Measurements from ENCODE around the gene FMR1NB. TPM values are rescaled to one million over a fixed set of nuclear protein-coding genes. Genes with fewer than 3 reads are reported as not detected.
A peak's percentile ranks its signal among the peaks of the same experiment; 100 is the strongest.

FMR1NB gene
- total RNA-seq, 2 donors from 2014 or later: not detected

GRCh38 chrX:148024425-148025148, 43.5 kb downstream of the FMR1NB start:
- H3K27ac Mint-ChIP-seq: no peak overlapping the region
- no peak for DNase-seq (ENCODE audit: low spot score)
- no peaks in the 10 kb centered on the region for H3K9me3 Mint-ChIP-seq
- no peak overlapping the region for H3K4me3 Mint-ChIP-seq
- peaks cover 11 to 15% of the 10 kb centered on the region in 2 donors for H3K27me3 Mint-ChIP-seq
- H3K4me1 Mint-ChIP-seq (ENCODE audit: low read depth in 2 of 2): no peaks in the 10 kb centered on the region
- no peaks in the 10 kb centered on the region for H3K36me3 Mint-ChIP-seq
- ATAC-seq: no peak

DNA sequence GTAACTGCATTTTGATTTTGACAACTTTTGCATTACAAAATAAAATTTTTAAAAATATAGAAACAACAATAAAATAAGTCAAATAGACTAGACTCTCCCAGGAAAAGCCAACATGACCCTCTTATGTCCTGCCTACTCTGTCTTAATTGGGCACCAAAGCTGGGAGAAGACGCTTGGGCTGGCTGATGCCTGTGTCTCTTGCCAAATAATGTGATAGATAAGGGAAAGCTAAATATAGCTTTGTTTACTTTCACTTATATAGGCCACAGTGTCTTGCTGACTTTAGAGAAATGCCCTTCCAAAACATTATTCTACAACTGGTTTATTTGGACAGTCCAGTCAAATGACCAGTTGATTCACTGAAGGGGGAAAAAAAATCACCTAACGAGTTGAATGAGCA, 54.2 kb downstream of the FMR1NB start:
- H3K4me3 Mint-ChIP-seq: no peak overlapping the region
- no peak overlapping the region for H3K27ac Mint-ChIP-seq
- H3K27me3 Mint-ChIP-seq: peaks cover 0 to 7% of the 10 kb centered on the region in 2 donors
- no peaks in the 10 kb centered on the region for H3K36me3 Mint-ChIP-seq
- no peak for DNase-seq (ENCODE audit: low spot score)
- H3K4me1 Mint-ChIP-seq (ENCODE audit: low read depth in 2 of 2): no peaks in the 10 kb centered on the region
- no peaks in the 10 kb centered on the region for H3K9me3 Mint-ChIP-seq
- ATAC-seq: no peak

GRCh38 chrX:148037020-148037419, 55.9 kb downstream of the FMR1NB start:
- H3K4me1 Mint-ChIP-seq (ENCODE audit: low read depth in 2 of 2): no peaks in the 10 kb centered on the region
- ATAC-seq (peak in 1 of 2 donors; percentile 32), DNase-seq (ENCODE audit: low spot score) (no peak)
- H3K36me3 Mint-ChIP-seq: no peaks in the 10 kb centered on the region
- H3K27ac Mint-ChIP-seq: no peak overlapping the region
- H3K9me3 Mint-ChIP-seq: no peaks in the 10 kb centered on the region
- peaks cover 0 to 7% of the 10 kb centered on the region in 2 donors for H3K27me3 Mint-ChIP-seq
- H3K4me3 Mint-ChIP-seq: no peak overlapping the region

- Mint-ChIP-seq H3K27me3 (peaks cover 0 to 10% of the 10 kb centered on the region in 2 donors), H3K4me1 (ENCODE audit: low read depth in 2 of 2) (no peaks in the 10 kb centered on the region), H3K27ac (no peak overlapping the region), H3K36me3 (no peaks in the 10 kb centered on the region), H3K4me3 (no peak overlapping the region), H3K9me3 (no peaks in the 10 kb centered on the region)
- no peak for DNase-seq (ENCODE audit: low spot score)
- peak; percentile 66 to 75 for ATAC-seq
Observed at GRCh38 chrX:148043271-148043855, 62.2 kb downstream of the FMR1NB start.

DNA sequence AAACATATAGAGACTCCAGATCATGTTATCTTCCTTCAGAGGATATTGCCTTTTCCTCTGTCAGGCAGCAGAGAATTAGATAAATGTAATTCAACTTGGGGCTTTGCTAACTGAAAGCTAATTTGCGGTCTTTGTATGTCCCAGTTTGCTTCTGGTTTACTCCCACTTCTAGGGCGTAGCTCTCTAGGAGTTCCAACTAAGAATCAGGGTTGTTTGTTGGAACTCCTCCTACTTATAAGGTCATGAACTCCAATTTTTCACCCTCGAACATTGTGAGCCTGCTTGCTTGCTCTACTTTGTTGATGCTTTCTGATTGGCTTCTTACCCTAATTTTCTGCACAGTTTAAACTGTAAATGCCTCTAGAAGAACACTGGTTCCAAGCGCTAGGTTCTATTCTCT, 66.1 kb downstream of the FMR1NB start:
- Mint-ChIP-seq H3K36me3 (no peaks in the 10 kb centered on the region), H3K27ac (no peak overlapping the region), H3K4me3 (no peak overlapping the region), H3K9me3 (no peaks in the 10 kb centered on the region), H3K4me1 (ENCODE audit: low read depth in 2 of 2) (no peaks in the 10 kb centered on the region), H3K27me3 (peaks cover 0 to 15% of the 10 kb centered on the region in 2 donors)
- no peak for DNase-seq (ENCODE audit: low spot score)
- no peak for ATAC-seq

- Mint-ChIP-seq H3K36me3 (no peaks in the 10 kb centered on the region), H3K4me3 (no peak overlapping the region), H3K27me3 (peaks cover 0 to 18% of the 10 kb centered on the region in 2 donors), H3K4me1 (ENCODE audit: low read depth in 2 of 2) (no peaks in the 10 kb centered on the region), H3K27ac (no peak overlapping the region), H3K9me3 (no peaks in the 10 kb centered on the region)
- DNase-seq (ENCODE audit: low spot score): no peak
- ATAC-seq: no peak
Observed at GRCh38 chrX:148049441-148049840, 68.3 kb downstream of the FMR1NB start.

DNA sequence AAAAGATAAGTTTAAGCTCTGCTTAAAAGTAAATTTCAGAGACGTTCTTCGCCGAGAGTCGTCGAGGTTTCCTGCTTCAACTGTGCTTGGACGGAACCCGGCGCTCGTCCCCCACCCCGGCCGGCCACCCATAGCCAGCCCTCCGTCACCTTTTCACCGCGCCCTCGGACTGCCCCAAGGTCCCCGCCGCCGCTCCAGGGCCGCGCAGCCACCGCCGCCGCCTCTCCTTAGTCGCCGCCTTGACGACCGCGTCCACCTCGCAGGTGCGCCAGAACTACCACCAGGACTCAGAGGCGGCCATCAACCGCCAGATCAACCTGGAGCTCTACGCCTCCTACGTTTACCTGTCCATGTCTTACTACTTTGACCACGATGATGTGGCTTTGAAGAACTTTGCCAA, 70.8 kb downstream of the FMR1NB start:
- Mint-ChIP-seq H3K4me1 (ENCODE audit: low read depth in 2 of 2) (no peaks in the 10 kb centered on the region), H3K36me3 (no peaks in the 10 kb centered on the region), H3K9me3 (no peaks in the 10 kb centered on the region), H3K27ac (no peak overlapping the region), H3K27me3 (peaks cover 0 to 23% of the 10 kb centered on the region in 2 donors), H3K4me3 (no peak overlapping the region)
- DNase-seq (ENCODE audit: low spot score) (no peak), ATAC-seq (no peak)

- no peak for ATAC-seq
- Mint-ChIP-seq H3K36me3 (peaks cover 6% of the 10 kb centered on the region), H3K9me3 (peaks cover 5% of the 10 kb centered on the region), H3K4me3 (no peak overlapping the region), H3K27me3 (peaks cover 20 to 34% of the 10 kb centered on the region in 2 donors), H3K4me1 (ENCODE audit: low read depth in 2 of 2) (no peaks in the 10 kb centered on the region), H3K27ac (no peak overlapping the region)
- no peak for DNase-seq (ENCODE audit: low spot score)
Observed at GRCh38 chrX:148067285-148067684, 86.1 kb downstream of the FMR1NB start.

DNA sequence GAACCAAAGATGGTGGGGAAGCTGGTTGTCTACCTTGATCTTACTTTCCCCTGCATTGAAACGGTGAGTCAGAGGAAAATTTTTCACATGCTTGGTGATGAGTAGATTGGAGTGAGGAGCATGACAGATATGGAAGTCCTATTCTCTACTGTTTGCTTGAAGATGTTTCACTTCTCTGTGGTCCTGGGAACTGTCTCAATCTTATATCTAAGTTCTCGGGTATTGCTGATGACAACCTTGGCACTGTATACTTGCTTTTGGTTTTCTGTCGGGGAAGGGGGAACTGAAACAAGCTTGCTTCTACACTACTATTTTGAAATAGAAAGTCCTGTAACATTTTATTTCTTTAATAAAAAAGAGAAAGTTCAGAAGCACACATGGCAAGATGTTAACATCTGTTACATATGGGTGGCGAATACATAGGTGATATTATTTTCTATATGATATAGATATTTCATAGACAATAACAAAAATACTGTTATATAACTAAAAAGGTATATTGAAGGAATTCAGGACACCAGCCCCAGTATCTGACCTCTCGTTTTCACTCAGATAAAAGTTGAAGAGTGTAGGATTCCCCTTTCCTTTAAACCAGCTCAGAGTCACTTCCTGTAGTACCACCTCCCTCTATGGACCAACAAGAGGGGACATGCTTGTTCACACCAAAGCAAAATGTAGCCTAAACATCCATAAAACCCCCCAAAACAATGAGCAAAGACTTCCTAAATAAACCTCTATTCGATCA, 88.8 kb downstream of the FMR1NB start:
- ATAC-seq (no peak), DNase-seq (ENCODE audit: low spot score) (no peak)
- Mint-ChIP-seq H3K4me1 (ENCODE audit: low read depth in 2 of 2) (no peaks in the 10 kb centered on the region), H3K36me3 (peaks cover 6% of the 10 kb centered on the region), H3K9me3 (peaks cover 5% of the 10 kb centered on the region), H3K27me3 (peaks cover 26 to 27% of the 10 kb centered on the region in 2 donors), H3K27ac (no peak overlapping the region), H3K4me3 (no peak overlapping the region)

DNA sequence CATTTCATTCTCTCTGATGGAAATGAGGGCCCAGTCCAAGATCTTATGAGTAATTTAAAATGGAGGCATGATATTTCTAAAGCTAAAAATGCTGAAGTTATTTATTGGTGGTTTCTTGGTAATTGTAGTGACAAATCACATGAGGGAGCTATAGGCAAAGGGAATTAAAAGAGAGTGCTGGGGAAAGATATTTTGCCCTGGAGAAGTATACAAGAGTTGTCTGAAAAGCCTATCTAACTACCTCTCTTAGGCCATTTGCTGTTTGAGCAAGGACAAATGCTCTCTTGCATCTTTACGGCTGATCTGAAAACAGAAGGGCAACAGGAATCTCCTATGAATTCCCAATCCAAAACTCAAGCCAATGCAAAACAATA, 89.4 kb downstream of the FMR1NB start:
- Mint-ChIP-seq H3K27ac (no peak overlapping the region), H3K4me1 (ENCODE audit: low read depth in 2 of 2) (no peaks in the 10 kb centered on the region), H3K4me3 (no peak overlapping the region), H3K27me3 (peaks cover 24 to 25% of the 10 kb centered on the region in 2 donors), H3K9me3 (peaks cover 5% of the 10 kb centered on the region), H3K36me3 (peaks cover 6% of the 10 kb centered on the region)
- no peak for DNase-seq (ENCODE audit: low spot score)
- no peak for ATAC-seq

Other genes starting within 250 kb of the FMR1NB start
- 10 to 100 TPM; 51.5 to 59.7 TPM for gene FMR1, start 69.4 kb upstream of the FMR1NB start, total RNA-seq

All from natural killer cell treated with Interleukin-12 subunit alpha and Interleukin-12 subunit beta and Interleukin-15 and Interleukin-18, amount 100 ng/mL, for 72 hours (primary cell).